HepG2 (cell line): ENCODE data around the gene ABCC5. TPM values are rescaled to one million over a fixed set of nuclear protein-coding genes. Genes with fewer than 3 reads are reported as not detected.

Source experiments
- ATAC-seq: fragments of 200-7000 bp; cut with Tn5 transposase; 3 replicates; pipeline ENCODE4 v1.9.1; 2020; ENCODE audit warnings: mild to moderate bottlenecking, moderate library complexity
- BruUV-seq: library from RNA; stranded (reverse); fragments of 400-500 nt; replicated peaks from 2 replicates; lab custom pipeline; 2021; lab: Mats Ljungman, UMichigan
- CTCF ChIA-PET: fragments of 300-600 bp; formaldehyde crosslinking; extraction: SDS; loops from one replicate; lab custom pipeline; 2021; ENCODE audit warnings: low total read pairs, inconsistent platforms, low intra/inter-chr PET ratio; lab: Yijun Ruan, JAX
- POLR2A ChIA-PET: fragments of 350-600 bp; sonication (Branson Sonifier 250); formaldehyde crosslinking; loops from one replicate; lab custom pipeline; 2020; ENCODE audit warnings: antibody characterized with exemption, inconsistent platforms; lab: Yijun Ruan, JAX
- DNase-seq: peaks from one replicate; pipeline ENCODE4 v3.0.0-alpha.2; 2015; ENCODE audit warnings: low spot score
- FAIRE-seq: peaks from 3 replicates; lab custom pipeline; 2011; peaks lifted over from hg19 to GRCh38; lab: Jason Lieb, UNC
- H2AFZ ChIP-seq: one replicate; pipeline ENCODE4 v1.6.1; 2011; ENCODE audit warnings: low read length, inconsistent platforms
- H3K27ac ChIP-seq: fragments of 300-600 bp; 3 replicates; pipeline ENCODE4 v1.8.0; 2011; ENCODE audit warnings: mixed run types, mild to moderate bottlenecking, mixed read lengths, low read length, inconsistent platforms; ENCODE audit not compliant: insufficient read depth; ENCODE audit errors: extremely low read length
- H3K27me3 ChIP-seq, 2 experiments: fragments of 200-600 bp in 1 of 2; 2 replicates in 1 of 2; 3 replicates in 1 of 2; pipeline versions ENCODE4 v1.6.0 to v1.8.0; 2011; ENCODE audit warnings: low read length in 2 of 2, mild to moderate bottlenecking in 2 of 2, moderate library complexity in 2 of 2, inconsistent platforms in 1 of 2; ENCODE audit not compliant: insufficient read depth in 2 of 2, control insufficient read depth in 1 of 2
- H3K36me3 ChIP-seq, 2 experiments: fragments of 200-600 bp in 1 of 2; replicated peaks in 1 of 2; 2 replicates in 1 of 2; 3 replicates in 1 of 2; pipeline versions ENCODE4 v1.5.1 to v1.8.0; 2011; ENCODE audit warnings: low read length in 2 of 2, inconsistent platforms in 1 of 2; ENCODE audit not compliant: insufficient read depth in 2 of 2, control insufficient read depth in 1 of 2
- H3K4me1 ChIP-seq: 2 replicates; pipeline ENCODE4 v1.5.1; 2012; ENCODE audit warnings: low read length, inconsistent platforms; ENCODE audit not compliant: insufficient read depth
- H3K4me2 ChIP-seq: 2 replicates; pipeline ENCODE4 v1.6.0; 2011; ENCODE audit warnings: low read depth, low read length, inconsistent platforms
- H3K4me3 ChIP-seq, 3 experiments: fragments of 200-600 bp in 1 of 3; sonication (generic), shearing (Covaris generic) in 1 of 3; replicated peaks in 1 of 3; 2 replicates each; pipeline ENCODE4 v1.5.1; 2011 to 2016; ENCODE audit warnings: low read length in 3 of 3, inconsistent platforms in 2 of 3, low read depth in 2 of 3, mild to moderate bottlenecking in 2 of 3, control low read depth in 1 of 3, mixed read lengths in 1 of 3; ENCODE audit not compliant: insufficient read depth in 1 of 3
- H3K79me2 ChIP-seq: one replicate; pipeline ENCODE4 v1.6.1; 2011; ENCODE audit warnings: low read length, inconsistent platforms; ENCODE audit not compliant: insufficient read depth
- H3K9ac ChIP-seq: 2 replicates; pipeline ENCODE4 v1.6.0; 2011; ENCODE audit warnings: mild to moderate bottlenecking, low read depth, low read length, inconsistent platforms; ENCODE audit not compliant: insufficient read depth
- H3K9me3 ChIP-seq: 2 replicates; pipeline ENCODE4 v1.5.1; 2012; ENCODE audit warnings: mild to moderate bottlenecking, low read length
- H4K20me1 ChIP-seq: 2 replicates; pipeline ENCODE4 v1.6.0; 2011; ENCODE audit warnings: inconsistent platforms, mild to moderate bottlenecking, low read length, moderate library complexity; ENCODE audit not compliant: insufficient read depth
- AFF4 ChIP-seq: sonication (generic); formaldehyde crosslinking; IDR thresholded peaks from 2 replicates; pipeline ENCODE4 v1.4.0; 2020; ENCODE audit warnings: missing genetic modification reagents
- AKAP8 ChIP-seq: sonication (generic); formaldehyde crosslinking; IDR thresholded peaks from 2 replicates; pipeline ENCODE4 v1.5.1; 2020; ENCODE audit warnings: mild to moderate bottlenecking, missing genetic modification reagents
- FUBP1 ChIP-seq: sonication (generic); formaldehyde crosslinking; IDR thresholded peaks from 2 replicates; pipeline ENCODE4 v1.5.1; 2020; ENCODE audit warnings: missing genetic modification reagents, mild to moderate bottlenecking, borderline replicate concordance
- NFE2L2 ChIP-seq: fragments of 150-350 bp; IDR thresholded peaks from 2 replicates; pipeline ENCODE4 v1.6.1; 2014; ENCODE audit warnings: low read length
- NR2F1 ChIP-seq, 2 experiments: fragments of 450-650 bp in 1 of 2; formaldehyde crosslinking in 1 of 2; IDR thresholded peaks; 2 replicates each; pipeline versions ENCODE4 v1.5.0 to v1.6.1; 2016 to 2020; ENCODE audit warnings: mild to moderate bottlenecking in 1 of 2, missing compliant biosample characterization in 1 of 2, missing genetic modification reagents in 1 of 2, moderate library complexity in 1 of 2
- PRDM15 ChIP-seq: sonication (generic); formaldehyde crosslinking; IDR thresholded peaks from 2 replicates; pipeline ENCODE4 v1.4.0; 2020; ENCODE audit warnings: missing genetic modification reagents
- STAT5B ChIP-seq: sonication (generic); formaldehyde crosslinking; IDR thresholded peaks from 2 replicates; pipeline ENCODE4 v1.4.0; 2020; ENCODE audit warnings: missing genetic modification reagents
- SYNCRIP ChIP-seq: fragments of 200-400 bp; formaldehyde crosslinking; IDR thresholded peaks from 2 replicates; pipeline ENCODE4 v1.6.1; 2018; ENCODE audit warnings: mild to moderate bottlenecking, low read depth, low read length; ENCODE audit not compliant: insufficient read depth
- THAP11 ChIP-seq: IDR thresholded peaks from 2 replicates; pipeline ENCODE4 v1.6.1; 2016; ENCODE audit warnings: missing biosample characterization, missing genetic modification reagents
- ZNF326 ChIP-seq: sonication (generic); formaldehyde crosslinking; IDR thresholded peaks from 2 replicates; pipeline ENCODE4 v1.4.0; 2020; ENCODE audit warnings: missing genetic modification reagents, borderline replicate concordance
- ZNF441 ChIP-seq: sonication (generic); formaldehyde crosslinking; IDR thresholded peaks from 2 replicates; pipeline ENCODE4 v1.7.0; 2021; ENCODE audit warnings: missing genetic modification reagents, borderline replicate concordance
- ZNF451 ChIP-seq: sonication (generic); formaldehyde crosslinking; IDR thresholded peaks from 2 replicates; pipeline ENCODE4 v1.5.0; 2020; ENCODE audit warnings: mild to moderate bottlenecking, missing genetic modification reagents
- ZNF549 ChIP-seq: sonication (generic); formaldehyde crosslinking; IDR thresholded peaks from 2 replicates; pipeline ENCODE4 v1.5.0; 2020; ENCODE audit warnings: missing genetic modification reagents
- ZSCAN5A ChIP-seq: sonication (generic); formaldehyde crosslinking; IDR thresholded peaks from 2 replicates; pipeline ENCODE4 v1.8.0; 2022; ENCODE audit warnings: mild to moderate bottlenecking, missing genetic modification reagents, borderline replicate concordance
- WGBS: methylation state at CpG from one replicate; pipeline ENCODE4 v1.1.6; 2017; ENCODE audit warnings: low lambda C conversion rate; 5-methylcytosine and 5-hydroxymethylcytosine counted together
- in situ Hi-C: cut with HindIII; loops from 2 replicates; pipeline ENCODE4 v1.10.0; 2017; ENCODE audit warnings: low pct_unique_long_range_greater_than_20kb; ENCODE audit not compliant: extremely low pct_ligation_motif_present
- intact Hi-C: fragments of 100-400 bp; cut with micrococcal nuclease; formaldehyde crosslinking; loops from one replicate; pipeline ENCODE4 v1.10.0; 2022; ENCODE audit not compliant: unreplicated experiment
- polyA plus RNA-seq, 8 experiments: library from polyadenylated mRNA; depleted of rRNA in 3 of 8; stranded (reverse) in 7 of 8; unstranded in 1 of 8; fragments of >200 nt; fragmentation: Illumina TruSeq in 4 of 8; extraction: Trizol in 4 of 8; gene quantifications; 2 replicates each; pipeline versions ENCODE4 v1.2.1 to v1.2.3, GENCODE V29; 2011 to 2016; ENCODE audit warnings: low read depth in 4 of 8, missing spikeins in 1 of 8, mixed read lengths in 1 of 8; ENCODE audit not compliant: insufficient read depth in 1 of 8
- total RNA-seq, 5 experiments: library from RNA; depleted of rRNA; stranded (reverse); fragments of >200 nt; fragmentation: Illumina TruSeq; extraction: Trizol; gene quantifications; 2 replicates each; pipeline ENCODE4 v1.2.3, GENCODE V29; 2016; ENCODE audit warnings: low read depth in 1 of 5

The ABCC5 gene
- total and polyA plus RNA-seq, 2 of the 13 experiments (the other 11 are each of a cell fraction or from before 2014, with no cell fraction given): 12.5 to 12.7 TPM

- H3K27me3 ChIP-seq: no peaks in the 10 kb centered on the region; a peak in 1 of 5 replicates
- no peak overlapping the region for H2AFZ ChIP-seq
- in situ Hi-C loops: no loop called here
- peaks cover 49% of the 10 kb centered on the region for H3K4me1 ChIP-seq
- H3K36me3 ChIP-seq: no peaks in the 10 kb centered on the region
- ATAC-seq: peak; percentile 44
- intact Hi-C loops: loop anchor here (2.0 kb wide), 1 partner anchor 75 kb away; no protein-coding TSS in a partner anchor
- DNase-seq: no peak
- no TSS peak for BruUV-seq
- H4K20me1 ChIP-seq: no peaks in the 10 kb centered on the region
- ChIA-PET CTCF (no interaction called here), POLR2A (interaction anchor here (0.8 to 2.3 kb wide), 3 partner anchors 29 to 104 kb away, joined by 3 to 9 read pairs (median 7); partner anchors contain the start of genes ABCC5 and PARL)
- H3K9me3 ChIP-seq: no peaks in the 10 kb centered on the region
- H3K27ac ChIP-seq: no peak overlapping the region
- peak overlapping the region in 2 of 3 experiments; percentile 8 to 43; a peak in 2 of 6 replicates for H3K4me3 ChIP-seq
- H3K9ac ChIP-seq: no peak overlapping the region
- no CpG with 5 or more reads among the region's 9 CpGs for WGBS
- H3K4me2 ChIP-seq: peak overlapping the region; percentile 72
- no peaks in the 10 kb centered on the region for H3K79me2 ChIP-seq
- FAIRE-seq: no peak
- TF ChIP-seq AKAP8 (CRISPR knock-in tag) (no peak), FUBP1 (CRISPR knock-in tag) (no peak), NR2F1 (CRISPR knock-in tag; IDR thresholded peaks at IDR 0.05) (no peak), THAP11 (CRISPR knock-in tag) (no peak), ZNF549 (CRISPR knock-in tag) (no peak), SYNCRIP (no peak), AFF4 (CRISPR knock-in tag) (no peak), PRDM15 (no peak), ZNF441 (no peak), ZNF451 (CRISPR knock-in tag) (no peak), ZSCAN5A (CRISPR knock-in tag) (no peak), STAT5B (CRISPR knock-in tag) (no peak), NFE2L2 (no peak), ZNF326 (CRISPR knock-in tag) (no peak)
These were observed 104.1 kb downstream of the ABCC5 start for GRCh38 chr3:183913580-183913920.
